Posterior vena cava (tissue), 2 donors: ENCODE results near the gene LRRC4C. TPM values are rescaled to one million over a fixed set of nuclear protein-coding genes. Genes with fewer than 3 reads are reported as not detected.

Experiments
- DNase-seq: peaks from one replicate; pipeline ENCODE4 v3.0.0-alpha.2; 2020; ENCODE audit warnings: low spot score
- intact Hi-C, 2 donors: fragments of 100-400 bp; cut with DNase I; formaldehyde crosslinking; loops; one replicate each; pipeline versions ENCODE4 v1.14.1 to v1.14.2; 2022 to 2023
- total RNA-seq, 2 donors: library from RNA; stranded (reverse); fragmentation: NEBNext Ultra II Directional; extraction: Animal tissue kit (Norgen Biotek cat#: 25700); gene quantifications; one replicate each; pipeline ENCODE4 v1.2.1, GENCODE V29; 2021
- donor health status: DM: yes; HTN: yes; CAD: no.
- donor health status: DM: yes; HTN: yes; CAD: no.

Gene LRRC4C
- total RNA-seq, 2 donors from 2014 or later, result 0.48 to 0.69 TPM

- intact Hi-C loops, result no loop called here
- no peak for DNase-seq
These were observed 1166.5 kb downstream of the LRRC4C start for GRCh38 chr11:40292721-40293508.

GRCh38 chr11:40291741-40292140 is 1167.7 kb downstream of the LRRC4C start:
- intact Hi-C loops, result no loop called here
- no peak for DNase-seq

DNA sequence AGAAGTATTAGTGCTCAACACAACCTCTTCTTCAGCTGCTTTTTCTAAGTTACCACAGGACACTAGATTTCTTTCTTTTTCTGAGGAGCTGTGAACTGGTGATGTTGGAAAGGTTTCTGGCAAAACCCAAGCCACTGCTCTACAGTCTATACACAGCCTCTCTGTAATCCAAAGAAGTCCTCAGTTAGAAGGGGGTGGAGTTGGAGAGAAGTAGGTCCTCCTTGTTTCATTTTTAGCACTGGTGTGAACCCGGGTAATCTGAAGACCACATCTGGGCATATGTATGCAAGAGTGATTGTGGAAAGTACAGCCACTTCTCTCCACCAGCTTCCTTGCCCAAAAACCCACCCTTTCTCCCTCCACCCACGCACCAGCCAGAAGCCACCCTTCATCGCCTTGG is 1168.1 kb downstream of the LRRC4C start:
- intact Hi-C loops, result no loop called here
- no peak for DNase-seq

- no peak for DNase-seq
- intact Hi-C loops, result no loop called here
These were observed 1169.3 kb downstream of the LRRC4C start for GRCh38 chr11:40290171-40290631.

GRCh38 chr11:40289370-40289769 is 1170.1 kb downstream of the LRRC4C start:
- no peak for DNase-seq
- intact Hi-C loops, result no loop called here

- intact Hi-C loops, result no loop called here
- DNase-seq, result no peak
These were observed 1171.3 kb downstream of the LRRC4C start for GRCh38 chr11:40287916-40288803.

DNA sequence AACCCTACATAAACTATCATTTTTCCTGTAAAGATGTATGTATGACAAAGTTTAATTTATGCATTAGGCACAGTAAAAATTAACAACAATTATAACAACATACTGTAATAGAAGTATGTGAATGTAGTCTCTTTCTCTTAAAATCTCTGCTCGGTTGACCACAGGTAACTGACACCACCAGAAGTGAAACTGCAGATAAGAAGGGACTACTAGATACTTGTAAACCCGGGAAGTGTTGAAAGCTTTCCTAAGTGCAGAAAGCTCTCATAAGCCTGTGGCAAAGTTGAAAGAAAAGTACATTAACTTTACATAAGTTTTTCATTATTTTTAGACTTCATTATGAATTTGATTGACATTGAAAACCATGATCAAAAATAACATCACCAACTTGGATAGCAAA is 1173.3 kb downstream of the LRRC4C start:
- intact Hi-C loops, result no loop called here
- DNase-seq, result no peak

DNA sequence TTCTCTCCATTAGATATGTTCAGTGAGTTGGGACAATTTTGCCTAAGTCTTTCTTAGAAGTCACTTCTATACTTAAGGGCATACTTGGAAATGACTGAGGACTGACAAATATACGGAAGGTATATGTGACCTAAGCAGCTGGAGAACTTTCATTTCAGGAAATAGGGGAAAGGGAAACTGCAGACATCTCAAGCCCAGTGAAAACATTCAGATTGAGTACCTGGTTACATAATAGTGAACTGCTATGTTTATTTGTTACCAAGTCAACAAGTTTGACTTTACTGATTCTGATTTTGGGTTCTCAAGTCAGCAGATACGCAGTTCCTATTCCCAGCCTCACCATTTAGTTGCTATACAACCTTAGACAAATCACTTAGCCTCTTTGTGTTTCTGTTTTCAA is 1173.9 kb downstream of the LRRC4C start:
- intact Hi-C loops, result no loop called here
- DNase-seq, result no peak

- no peak for DNase-seq
- intact Hi-C loops, result no loop called here
These were observed 1178.3 kb downstream of the LRRC4C start for GRCh38 chr11:40281052-40281580.

GRCh38 chr11:40280159-40281051 is 1179.0 kb downstream of the LRRC4C start:
- intact Hi-C loops, result no loop called here
- DNase-seq, result no peak

DNA sequence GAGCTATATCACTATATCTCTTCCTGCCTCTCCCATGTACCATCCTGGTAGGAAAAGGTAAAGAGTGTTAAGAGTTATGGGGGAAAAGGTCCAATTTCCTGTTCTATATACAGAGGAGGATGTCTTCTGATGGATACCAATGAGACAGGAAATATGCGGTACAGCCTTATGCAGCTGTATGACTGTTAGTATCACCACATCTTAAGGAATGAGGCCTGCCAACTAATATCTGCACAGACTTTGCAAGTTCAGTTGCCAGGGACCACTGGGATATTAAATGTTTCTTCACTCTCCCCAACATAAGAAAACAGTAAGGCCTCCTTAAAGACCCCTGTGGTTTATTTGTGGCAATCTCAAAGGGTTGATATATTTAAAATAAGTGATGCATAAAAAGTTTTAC is 1182.5 kb downstream of the LRRC4C start:
- DNase-seq, result no peak
- intact Hi-C loops, result no loop called here

GRCh38 chr11:40274017-40274416 is 1185.4 kb downstream of the LRRC4C start:
- no peak for DNase-seq
- intact Hi-C loops, result no loop called here

- no peak for DNase-seq
- intact Hi-C loops, result no loop called here
These were observed 1186.2 kb downstream of the LRRC4C start for GRCh38 chr11:40273192-40273732.

DNA sequence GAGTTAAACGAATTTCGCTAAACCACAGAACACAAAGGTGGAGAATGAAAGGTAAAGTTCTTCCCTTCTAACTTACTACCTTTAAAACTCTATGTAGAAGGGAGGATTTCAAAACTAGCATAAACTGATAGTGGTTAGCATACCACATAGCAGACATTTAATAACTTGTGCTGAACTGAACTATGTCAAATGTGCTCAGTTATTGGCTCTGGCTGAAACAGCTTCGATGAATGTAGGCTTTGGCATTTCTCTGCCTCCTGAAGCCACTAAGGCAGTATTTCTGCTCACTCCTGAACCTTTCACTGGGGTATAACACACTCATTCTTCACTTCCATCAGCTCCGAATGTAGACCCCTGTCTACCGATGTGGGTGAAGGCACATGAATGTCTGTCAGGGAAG is 1188.1 kb downstream of the LRRC4C start:
- intact Hi-C loops, result no loop called here
- no peak for DNase-seq

- intact Hi-C loops, result no loop called here
- DNase-seq, result no peak
These were observed 1189.6 kb downstream of the LRRC4C start for GRCh38 chr11:40269865-40270264.

DNA sequence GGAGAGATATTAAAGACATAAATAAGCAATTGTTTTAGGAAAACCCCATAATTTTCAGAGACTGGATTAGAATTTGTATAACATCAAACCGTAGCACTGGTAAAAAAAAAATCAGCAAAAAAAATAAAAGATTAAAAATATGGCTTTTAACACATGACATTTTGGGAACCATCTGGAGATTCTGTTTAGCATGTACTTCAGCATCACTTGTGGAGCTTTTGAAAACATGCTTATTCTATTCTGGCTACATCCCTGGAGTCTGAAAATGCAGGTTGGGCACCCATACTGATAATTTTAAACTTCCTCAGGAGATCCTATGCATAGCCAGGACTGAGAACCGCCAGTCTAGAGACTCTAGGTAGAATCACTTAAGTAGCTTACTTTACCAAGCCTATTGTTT is 1190.9 kb downstream of the LRRC4C start:
- no peak for DNase-seq
- intact Hi-C loops, result no loop called here

GRCh38 chr11:40255457-40255856 is 1204.0 kb downstream of the LRRC4C start:
- DNase-seq, result no peak
- intact Hi-C loops, result no loop called here

GRCh38 chr11:40253166-40253565 is 1206.3 kb downstream of the LRRC4C start:
- intact Hi-C loops, result no loop called here
- DNase-seq, result no peak

- DNase-seq, result no peak
- intact Hi-C loops, result no loop called here
These were observed 1207.2 kb downstream of the LRRC4C start for GRCh38 chr11:40252236-40252635.
